ENCODE results near the gene TLE3.
"Not testable (repeated sequence)": the region's sequence is repeated elsewhere in the genome, so short reads cannot be mapped to it uniquely, and the experiment has no call there.

TLE3 gene

GRCh38 chr15:70116317-70116716 lies 18.6 kb upstream of the TLE3 start:
- TF ChIP-seq CTCF (IDR thresholded peaks at IDR 0.05; ENCODE audit: control insufficient read depth, insufficient read depth, low read depth, low read length, missing control alignments): no peak
- H3K4me3 ChIP-seq (ENCODE audit: control insufficient read depth, low read depth, low read length): no peak overlapping the region
- no peak for DNase-seq (ENCODE audit: low read depth)

GRCh38 chr15:70114221-70114620 lies 16.5 kb upstream of the TLE3 start:
- no peak overlapping the region for H3K4me3 ChIP-seq (ENCODE audit: control insufficient read depth, low read depth, low read length)
- no peak for TF ChIP-seq CTCF (IDR thresholded peaks at IDR 0.05; ENCODE audit: control insufficient read depth, insufficient read depth, low read depth, low read length, missing control alignments)
- DNase-seq (ENCODE audit: low read depth): no peak

- no peak for DNase-seq (ENCODE audit: low read depth)
- TF ChIP-seq CTCF (IDR thresholded peaks at IDR 0.05; ENCODE audit: control insufficient read depth, insufficient read depth, low read depth, low read length, missing control alignments): no peak
- H3K4me3 ChIP-seq (ENCODE audit: control insufficient read depth, low read depth, low read length): no peak overlapping the region
Observed at GRCh38 chr15:70113304-70113700, 15.6 kb upstream of the TLE3 start.

GRCh38 chr15:70112572-70113303 lies 15.0 kb upstream of the TLE3 start:
- H3K4me3 ChIP-seq (ENCODE audit: control insufficient read depth, low read depth, low read length); DNase-seq (ENCODE audit: low read depth): not testable (repeated sequence)

- no peak for DNase-seq (ENCODE audit: low read depth)
- H3K4me3 ChIP-seq (ENCODE audit: control insufficient read depth, low read depth, low read length): no peak overlapping the region
- no peak for TF ChIP-seq CTCF (IDR thresholded peaks at IDR 0.05; ENCODE audit: control insufficient read depth, insufficient read depth, low read depth, low read length, missing control alignments)
Observed at GRCh38 chr15:70112074-70112395, 14.3 kb upstream of the TLE3 start.

GRCh38 chr15:70111203-70112073 lies 13.7 kb upstream of the TLE3 start:
- H3K4me3 ChIP-seq (ENCODE audit: control insufficient read depth, low read depth, low read length): no peak overlapping the region
- DNase-seq (ENCODE audit: low read depth): peak; percentile 39
- no peak for TF ChIP-seq CTCF (IDR thresholded peaks at IDR 0.05; ENCODE audit: control insufficient read depth, insufficient read depth, low read depth, low read length, missing control alignments)

- no peak for TF ChIP-seq CTCF (IDR thresholded peaks at IDR 0.05; ENCODE audit: control insufficient read depth, insufficient read depth, low read depth, low read length, missing control alignments)
- H3K4me3 ChIP-seq (ENCODE audit: control insufficient read depth, low read depth, low read length): no peak overlapping the region
- no peak for DNase-seq (ENCODE audit: low read depth)
Observed at GRCh38 chr15:70109978-70110377, 12.3 kb upstream of the TLE3 start.

All from AG09309 (cell line).